ENCODE results near the gene SYT7. TPM values are rescaled to one million over a fixed set of nuclear protein-coding genes. Genes with fewer than 3 reads are reported as not detected.

The SYT7 gene
- total RNA-seq, 4 donors from 2014 or later: 1.3 to 4.2 (median 1.8) TPM

DNA sequence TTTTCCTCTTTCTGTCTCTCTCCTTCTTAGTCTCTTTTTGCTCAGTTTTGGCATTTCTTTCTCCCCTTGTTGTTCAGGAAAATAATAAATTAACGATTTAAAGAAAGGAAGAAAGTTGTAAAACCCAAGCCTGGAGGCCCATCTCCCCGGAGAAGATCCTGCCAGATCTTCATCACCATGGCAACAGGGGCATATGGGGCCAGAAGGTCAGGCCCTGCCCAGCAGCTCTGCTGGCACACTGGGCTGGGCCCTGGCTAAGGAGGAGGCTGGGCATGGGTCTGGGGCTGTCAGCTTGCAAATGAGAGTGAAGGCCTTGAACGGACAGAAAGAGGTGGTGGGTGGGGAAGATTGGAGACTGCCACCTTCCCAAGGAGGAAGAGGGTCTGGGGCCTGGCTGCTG is 69.5 kb downstream of the SYT7 start:
- TF ChIP-seq EP300 (IDR thresholded peaks at IDR 0.05) (no peak), POLR2A (IDR thresholded peaks at IDR 0.05; ENCODE audit: low read depth) (no peak), POLR2AphosphoS5 (IDR thresholded peaks at IDR 0.05) (no peak)
- TF ChIP-seq, protein P1, sequence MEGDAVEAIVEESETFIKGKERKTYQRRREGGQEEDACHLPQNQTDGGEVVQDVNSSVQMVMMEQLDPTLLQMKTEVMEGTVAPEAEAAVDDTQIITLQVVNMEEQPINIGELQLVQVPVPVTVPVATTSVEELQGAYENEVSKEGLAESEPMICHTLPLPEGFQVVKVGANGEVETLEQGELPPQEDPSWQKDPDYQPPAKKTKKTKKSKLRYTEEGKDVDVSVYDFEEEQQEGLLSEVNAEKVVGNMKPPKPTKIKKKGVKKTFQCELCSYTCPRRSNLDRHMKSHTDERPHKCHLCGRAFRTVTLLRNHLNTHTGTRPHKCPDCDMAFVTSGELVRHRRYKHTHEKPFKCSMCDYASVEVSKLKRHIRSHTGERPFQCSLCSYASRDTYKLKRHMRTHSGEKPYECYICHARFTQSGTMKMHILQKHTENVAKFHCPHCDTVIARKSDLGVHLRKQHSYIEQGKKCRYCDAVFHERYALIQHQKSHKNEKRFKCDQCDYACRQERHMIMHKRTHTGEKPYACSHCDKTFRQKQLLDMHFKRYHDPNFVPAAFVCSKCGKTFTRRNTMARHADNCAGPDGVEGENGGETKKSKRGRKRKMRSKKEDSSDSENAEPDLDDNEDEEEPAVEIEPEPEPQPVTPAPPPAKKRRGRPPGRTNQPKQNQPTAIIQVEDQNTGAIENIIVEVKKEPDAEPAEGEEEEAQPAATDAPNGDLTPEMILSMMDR (IDR thresholded peaks at IDR 0.05): no peak
- H3K27me3 ChIP-seq: peaks cover 4 to 75% (median 39%) of the 10 kb centered on the region in 4 donors
- H3K27ac ChIP-seq (replicated peaks in 1 of 4): peak overlapping the region in 2 of 4 donors; percentile 23 to 33
- DNase-seq (ENCODE audit: extremely low spot score): no peak
- no peak overlapping the region for H3K4me3 ChIP-seq
- 63% methylated on average over 3 of the region's 3 CpGs for WGBS
- no peaks in the 10 kb centered on the region for H3K9me3 ChIP-seq
- intact Hi-C loops (cut with DNase I): no loop called here
- no peaks in the 10 kb centered on the region for H3K36me3 ChIP-seq
- peaks cover 14 to 29% (median 28%) of the 10 kb centered on the region in 4 donors for H3K4me1 ChIP-seq

DNA sequence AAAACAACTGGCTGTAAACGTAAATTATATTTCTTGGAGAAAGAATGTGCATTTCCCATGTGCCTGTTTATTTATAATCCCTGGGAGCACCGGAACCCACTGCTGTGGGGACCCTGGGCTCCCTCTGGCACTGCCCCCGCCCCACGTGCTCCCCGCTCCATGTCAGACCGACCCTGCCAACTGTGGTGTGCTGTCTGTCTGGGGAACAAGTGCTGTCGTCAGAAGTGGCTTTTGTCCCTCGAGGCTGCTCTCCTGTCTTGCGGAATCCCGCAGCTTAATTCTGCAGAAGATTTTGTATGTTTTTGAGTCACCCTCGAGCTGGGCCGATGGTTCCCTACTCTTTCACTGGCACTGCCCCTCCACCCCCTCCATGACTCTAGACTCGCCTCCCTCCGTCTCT is 69.9 kb downstream of the SYT7 start:
- Histone ChIP-seq H3K27me3 (peaks cover 4 to 75% (median 38%) of the 10 kb centered on the region in 4 donors), H3K36me3 (no peaks in the 10 kb centered on the region), H3K4me3 (no peak overlapping the region), H3K27ac (replicated peaks in 1 of 4) (peak overlapping the region in 2 of 4 donors; percentile 33 to 56), H3K9me3 (no peaks in the 10 kb centered on the region), H3K4me1 (peaks cover 14 to 26% (median 24%) of the 10 kb centered on the region in 4 donors)
- WGBS: 76% methylated on average over 14 of the region's 14 CpGs
- no peak for TF ChIP-seq POLR2A (IDR thresholded peaks at IDR 0.05; ENCODE audit: low read depth)
- TF ChIP-seq POLR2AphosphoS5 (IDR thresholded peaks at IDR 0.05): no peak
- TF ChIP-seq EP300 (IDR thresholded peaks at IDR 0.05): no peak
- TF ChIP-seq, protein P1 (IDR thresholded peaks at IDR 0.05): no peak
- intact Hi-C loops (cut with DNase I): no loop called here
- DNase-seq (ENCODE audit: extremely low spot score): no peak

DNA sequence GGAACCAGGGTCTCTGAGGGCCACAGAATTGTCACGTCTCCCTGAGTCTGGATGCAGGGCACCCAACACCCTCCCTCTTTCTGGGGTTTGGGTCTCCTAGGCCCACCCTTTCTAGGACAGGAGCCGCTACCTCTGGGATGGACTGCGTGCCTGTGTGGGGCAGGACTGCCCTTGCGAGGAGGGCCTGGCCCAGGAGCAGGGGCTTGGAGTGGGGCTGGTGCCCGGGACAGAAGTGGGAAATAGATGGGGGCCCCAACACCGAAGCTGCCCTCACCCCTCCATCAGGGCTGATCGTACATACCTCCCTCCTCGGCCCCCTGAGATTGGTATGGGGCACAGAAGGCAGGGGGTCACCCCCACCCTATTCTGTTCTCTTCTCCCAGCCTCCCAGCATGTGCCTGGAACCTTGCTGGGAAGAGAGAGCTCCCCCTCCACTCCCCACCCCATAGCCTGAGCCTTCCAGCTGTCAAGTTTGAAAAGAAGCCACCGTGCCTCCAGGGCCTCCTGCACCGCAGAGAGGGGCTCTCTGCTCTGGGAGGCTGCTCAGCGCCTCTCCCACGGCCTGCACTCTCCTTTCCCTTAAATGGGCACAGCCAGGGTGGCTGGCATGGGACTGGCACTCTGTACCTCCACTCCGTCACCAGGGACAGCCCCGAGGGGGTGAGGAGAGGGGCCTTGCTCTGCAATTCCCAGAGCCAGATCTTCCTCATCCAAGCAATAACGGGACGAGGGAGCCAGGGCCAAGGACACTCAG is 70.5 kb downstream of the SYT7 start:
- intact Hi-C loops (cut with DNase I): no loop called here
- peaks cover 4 to 81% (median 38%) of the 10 kb centered on the region in 4 donors for H3K27me3 ChIP-seq
- H3K36me3 ChIP-seq: no peaks in the 10 kb centered on the region
- H3K4me1 ChIP-seq: peaks cover 14 to 26% (median 24%) of the 10 kb centered on the region in 4 donors
- peak overlapping the region in 3 of 4 donors; percentile 15 to 56 (median 33) for H3K27ac ChIP-seq (replicated peaks in 1 of 4)
- 64% methylated on average over 9 of the region's 16 CpGs for WGBS
- no peak for DNase-seq (ENCODE audit: extremely low spot score)
- no peaks in the 10 kb centered on the region for H3K9me3 ChIP-seq
- peak in 1 of 2 donors; percentile 49 for TF ChIP-seq POLR2AphosphoS5 (IDR thresholded peaks at IDR 0.05)
- TF ChIP-seq, protein P1 (IDR thresholded peaks at IDR 0.05): no peak
- H3K4me3 ChIP-seq: no peak overlapping the region

- TF ChIP-seq POLR2A (IDR thresholded peaks at IDR 0.05; ENCODE audit: low read depth) (no peak), POLR2AphosphoS5 (IDR thresholded peaks at IDR 0.05) (peak in 1 of 2 donors; percentile 26), EP300 (IDR thresholded peaks at IDR 0.05) (no peak)
- TF ChIP-seq, protein P1 (IDR thresholded peaks at IDR 0.05): peak; percentile 31 to 60 (median 32)
- Histone ChIP-seq H3K36me3 (no peaks in the 10 kb centered on the region), H3K9me3 (no peaks in the 10 kb centered on the region), H3K27me3 (peaks cover 4 to 88% (median 38%) of the 10 kb centered on the region in 4 donors), H3K4me3 (peak overlapping the region; percentile 39 to 42 (median 40)), H3K4me1 (peaks cover 14 to 26% (median 24%) of the 10 kb centered on the region in 4 donors), H3K27ac (replicated peaks in 1 of 4) (peak overlapping the region; percentile 13 to 56 (median 24))
- no peak for DNase-seq (ENCODE audit: extremely low spot score)
- 11% methylated on average over 7 of the region's 117 CpGs for WGBS
- intact Hi-C loops (cut with DNase I): no loop called here
Observed at GRCh38 chr11:61509043-61510029, 71.5 kb downstream of the SYT7 start.

Measured in esophagus muscularis mucosa (tissue), 4 donors.